GM21381 (cell line): ENCODE results near the gene PPP1R14B.

Experiments
- ATAC-seq: cut with Tn5 transposase; IDR thresholded peaks from one replicate; pipeline ENCODE4 v1.9.1; 2021; ENCODE audit warnings: mild to moderate bottlenecking, moderate library complexity; ENCODE audit not compliant: unreplicated experiment

The PPP1R14B gene

GRCh38 chr11:64261556-64262080 is 14.9 kb upstream of the PPP1R14B start:
- ATAC-seq, result no peak

GRCh38 chr11:64260147-64260708 is 13.5 kb upstream of the PPP1R14B start:
- no peak for ATAC-seq

- ATAC-seq, result no peak
Observed at GRCh38 chr11:64259533-64260067, 12.9 kb upstream of the PPP1R14B start.

GRCh38 chr11:64258946-64259532 is 12.3 kb upstream of the PPP1R14B start:
- no peak for ATAC-seq

- ATAC-seq, result no peak
Observed at GRCh38 chr11:64258356-64258755, 11.6 kb upstream of the PPP1R14B start.

- ATAC-seq, result no peak
Observed at GRCh38 chr11:64256300-64256699, 9.6 kb upstream of the PPP1R14B start.

GRCh38 chr11:64255135-64256128 is 8.7 kb upstream of the PPP1R14B start:
- ATAC-seq, result no peak

GRCh38 chr11:64254326-64254725 is 7.6 kb upstream of the PPP1R14B start:
- no peak for ATAC-seq

GRCh38 chr11:64253481-64253880 is 6.7 kb upstream of the PPP1R14B start:
- ATAC-seq, result no peak

- no peak for ATAC-seq
Observed at GRCh38 chr11:64253043-64253442, 6.3 kb upstream of the PPP1R14B start.

- no peak for ATAC-seq
Observed at GRCh38 chr11:64252003-64252872, 5.5 kb upstream of the PPP1R14B start.

- no peak for ATAC-seq
Observed at GRCh38 chr11:64251753-64252002, 4.9 kb upstream of the PPP1R14B start.

GRCh38 chr11:64251016-64251752 is 4.4 kb upstream of the PPP1R14B start, which contains the start of gene PLCB3:
TSS of gene PLCB3 (plus strand) at chr11:64251530. CDS start at chr11:64251650, 120 bp downstream.
- ATAC-seq, result peak; percentile 33

GRCh38 chr11:64250415-64251015 is 3.8 kb upstream of the PPP1R14B start:
- ATAC-seq, result no peak

GRCh38 chr11:64249563-64250414 is 3.0 kb upstream of the PPP1R14B start:
- ATAC-seq, result no peak

- ATAC-seq, result no peak
Observed at GRCh38 chr11:64249038-64249437, 2.3 kb upstream of the PPP1R14B start.

GRCh38 chr11:64248578-64248977 is 1.8 kb upstream of the PPP1R14B start:
- ATAC-seq, result no peak

- ATAC-seq, result no peak
Observed at GRCh38 chr11:64247729-64248531, 1.2 kb upstream of the PPP1R14B start.
